ENCODE results near the gene SLC13A5. TPM values are rescaled to one million over a fixed set of nuclear protein-coding genes. Genes with fewer than 3 reads are reported as not detected.

SLC13A5 gene
- total and polyA plus RNA-seq, 4 donors: 88.4 to 399 (median 244) TPM

DNA sequence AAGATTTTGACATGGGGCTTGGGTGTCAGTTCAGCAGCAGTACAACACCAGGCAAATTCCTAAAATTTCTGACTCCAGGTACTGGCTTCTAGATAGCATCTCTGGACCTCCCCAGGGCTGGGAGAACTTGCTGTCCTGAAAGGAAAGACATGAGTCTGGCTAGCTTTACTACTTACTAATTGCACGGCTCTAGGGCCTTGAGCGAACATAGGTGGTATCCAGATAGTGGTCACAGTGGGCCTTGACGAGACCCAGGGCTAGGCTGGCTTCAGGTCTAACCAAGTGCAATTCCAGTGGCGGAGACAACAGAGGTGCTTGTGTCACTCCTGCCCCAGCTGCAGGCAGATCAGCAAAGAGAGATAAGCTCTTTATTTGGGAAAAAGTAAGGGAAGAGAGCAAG, 16.4 kb upstream of the SLC13A5 start:
- Histone ChIP-seq H3K4me3 (ENCODE audit: low read depth in 1 of 3, low read length in 3 of 3) (no peak overlapping the region), H3K27ac (ENCODE audit: low read depth in 1 of 2, low read length in 2 of 2) (no peak overlapping the region), H3K9me3 (ENCODE audit: control insufficient read depth in 4 of 4, low read length in 3 of 4) (no peaks in the 10 kb centered on the region), H3K4me1 (ENCODE audit: control insufficient read depth in 4 of 4, insufficient read depth in 4 of 4, low read length in 3 of 4) (no peaks in the 10 kb centered on the region), H3K36me3 (ENCODE audit: control insufficient read depth in 4 of 4, insufficient read depth in 3 of 4, low read depth in 1 of 4, low read length in 3 of 4) (no peaks in the 10 kb centered on the region), H3K27me3 (ENCODE audit: control insufficient read depth in 4 of 4, insufficient read depth in 4 of 4, low read length in 3 of 4) (no peaks in the 10 kb centered on the region), H3K9ac (ENCODE audit: low read depth in 1 of 2, low read length in 2 of 2) (no peak overlapping the region)
- DNase-seq (ENCODE audit: low spot score): no peak
- TF ChIP-seq HNF4G (IDR thresholded peaks at IDR 0.05) (no peak), NR2F2 (IDR thresholded peaks at IDR 0.05) (no peak), FOXA1 (IDR thresholded peaks at IDR 0.05) (no peak), RAD21 (IDR thresholded peaks at IDR 0.05) (no peak), GABPA (IDR thresholded peaks at IDR 0.05 in 1 of 2, conservative IDR thresholded peaks at IDR 0.05 in 1 of 2) (no peak), RXRA (IDR thresholded peaks at IDR 0.05) (no peak), FOXA2 (IDR thresholded peaks at IDR 0.05) (no peak), JUND (IDR thresholded peaks at IDR 0.05) (no peak), YY1 (IDR thresholded peaks at IDR 0.05) (no peak), HNF4A (conservative IDR thresholded peaks at IDR 0.05) (no peak), TAF1 (conservative IDR thresholded peaks at IDR 0.05) (no peak), EGR1 (IDR thresholded peaks at IDR 0.05; ENCODE audit: low read depth in 2 of 2) (no peak)
- TF ChIP-seq, protein P1, sequence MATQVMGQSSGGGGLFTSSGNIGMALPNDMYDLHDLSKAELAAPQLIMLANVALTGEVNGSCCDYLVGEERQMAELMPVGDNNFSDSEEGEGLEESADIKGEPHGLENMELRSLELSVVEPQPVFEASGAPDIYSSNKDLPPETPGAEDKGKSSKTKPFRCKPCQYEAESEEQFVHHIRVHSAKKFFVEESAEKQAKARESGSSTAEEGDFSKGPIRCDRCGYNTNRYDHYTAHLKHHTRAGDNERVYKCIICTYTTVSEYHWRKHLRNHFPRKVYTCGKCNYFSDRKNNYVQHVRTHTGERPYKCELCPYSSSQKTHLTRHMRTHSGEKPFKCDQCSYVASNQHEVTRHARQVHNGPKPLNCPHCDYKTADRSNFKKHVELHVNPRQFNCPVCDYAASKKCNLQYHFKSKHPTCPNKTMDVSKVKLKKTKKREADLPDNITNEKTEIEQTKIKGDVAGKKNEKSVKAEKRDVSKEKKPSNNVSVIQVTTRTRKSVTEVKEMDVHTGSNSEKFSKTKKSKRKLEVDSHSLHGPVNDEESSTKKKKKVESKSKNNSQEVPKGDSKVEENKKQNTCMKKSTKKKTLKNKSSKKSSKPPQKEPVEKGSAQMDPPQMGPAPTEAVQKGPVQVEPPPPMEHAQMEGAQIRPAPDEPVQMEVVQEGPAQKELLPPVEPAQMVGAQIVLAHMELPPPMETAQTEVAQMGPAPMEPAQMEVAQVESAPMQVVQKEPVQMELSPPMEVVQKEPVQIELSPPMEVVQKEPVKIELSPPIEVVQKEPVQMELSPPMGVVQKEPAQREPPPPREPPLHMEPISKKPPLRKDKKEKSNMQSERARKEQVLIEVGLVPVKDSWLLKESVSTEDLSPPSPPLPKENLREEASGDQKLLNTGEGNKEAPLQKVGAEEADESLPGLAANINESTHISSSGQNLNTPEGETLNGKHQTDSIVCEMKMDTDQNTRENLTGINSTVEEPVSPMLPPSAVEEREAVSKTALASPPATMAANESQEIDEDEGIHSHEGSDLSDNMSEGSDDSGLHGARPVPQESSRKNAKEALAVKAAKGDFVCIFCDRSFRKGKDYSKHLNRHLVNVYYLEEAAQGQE (IDR thresholded peaks at IDR 0.05): no peak
- TF ChIP-seq, protein P2, sequence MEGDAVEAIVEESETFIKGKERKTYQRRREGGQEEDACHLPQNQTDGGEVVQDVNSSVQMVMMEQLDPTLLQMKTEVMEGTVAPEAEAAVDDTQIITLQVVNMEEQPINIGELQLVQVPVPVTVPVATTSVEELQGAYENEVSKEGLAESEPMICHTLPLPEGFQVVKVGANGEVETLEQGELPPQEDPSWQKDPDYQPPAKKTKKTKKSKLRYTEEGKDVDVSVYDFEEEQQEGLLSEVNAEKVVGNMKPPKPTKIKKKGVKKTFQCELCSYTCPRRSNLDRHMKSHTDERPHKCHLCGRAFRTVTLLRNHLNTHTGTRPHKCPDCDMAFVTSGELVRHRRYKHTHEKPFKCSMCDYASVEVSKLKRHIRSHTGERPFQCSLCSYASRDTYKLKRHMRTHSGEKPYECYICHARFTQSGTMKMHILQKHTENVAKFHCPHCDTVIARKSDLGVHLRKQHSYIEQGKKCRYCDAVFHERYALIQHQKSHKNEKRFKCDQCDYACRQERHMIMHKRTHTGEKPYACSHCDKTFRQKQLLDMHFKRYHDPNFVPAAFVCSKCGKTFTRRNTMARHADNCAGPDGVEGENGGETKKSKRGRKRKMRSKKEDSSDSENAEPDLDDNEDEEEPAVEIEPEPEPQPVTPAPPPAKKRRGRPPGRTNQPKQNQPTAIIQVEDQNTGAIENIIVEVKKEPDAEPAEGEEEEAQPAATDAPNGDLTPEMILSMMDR (IDR thresholded peaks at IDR 0.05; ENCODE audit: low read depth, low read length, missing input control): no peak
- TF ChIP-seq, protein P3, sequence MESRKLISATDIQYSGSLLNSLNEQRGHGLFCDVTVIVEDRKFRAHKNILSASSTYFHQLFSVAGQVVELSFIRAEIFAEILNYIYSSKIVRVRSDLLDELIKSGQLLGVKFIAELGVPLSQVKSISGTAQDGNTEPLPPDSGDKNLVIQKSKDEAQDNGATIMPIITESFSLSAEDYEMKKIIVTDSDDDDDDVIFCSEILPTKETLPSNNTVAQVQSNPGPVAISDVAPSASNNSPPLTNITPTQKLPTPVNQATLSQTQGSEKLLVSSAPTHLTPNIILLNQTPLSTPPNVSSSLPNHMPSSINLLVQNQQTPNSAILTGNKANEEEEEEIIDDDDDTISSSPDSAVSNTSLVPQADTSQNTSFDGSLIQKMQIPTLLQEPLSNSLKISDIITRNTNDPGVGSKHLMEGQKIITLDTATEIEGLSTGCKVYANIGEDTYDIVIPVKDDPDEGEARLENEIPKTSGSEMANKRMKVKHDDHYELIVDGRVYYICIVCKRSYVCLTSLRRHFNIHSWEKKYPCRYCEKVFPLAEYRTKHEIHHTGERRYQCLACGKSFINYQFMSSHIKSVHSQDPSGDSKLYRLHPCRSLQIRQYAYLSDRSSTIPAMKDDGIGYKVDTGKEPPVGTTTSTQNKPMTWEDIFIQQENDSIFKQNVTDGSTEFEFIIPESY (IDR thresholded peaks at IDR 0.05): no peak
- TF ChIP-seq, protein P4, sequence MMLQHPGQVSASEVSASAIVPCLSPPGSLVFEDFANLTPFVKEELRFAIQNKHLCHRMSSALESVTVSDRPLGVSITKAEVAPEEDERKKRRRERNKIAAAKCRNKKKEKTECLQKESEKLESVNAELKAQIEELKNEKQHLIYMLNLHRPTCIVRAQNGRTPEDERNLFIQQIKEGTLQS (IDR thresholded peaks at IDR 0.05): no peak
- TF ChIP-seq, protein P5, sequence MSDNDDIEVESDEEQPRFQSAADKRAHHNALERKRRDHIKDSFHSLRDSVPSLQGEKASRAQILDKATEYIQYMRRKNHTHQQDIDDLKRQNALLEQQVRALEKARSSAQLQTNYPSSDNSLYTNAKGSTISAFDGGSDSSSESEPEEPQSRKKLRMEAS (IDR thresholded peaks at IDR 0.05): no peak
- WGBS: 95% methylated on average over 4 of the region's 4 CpGs

DNA sequence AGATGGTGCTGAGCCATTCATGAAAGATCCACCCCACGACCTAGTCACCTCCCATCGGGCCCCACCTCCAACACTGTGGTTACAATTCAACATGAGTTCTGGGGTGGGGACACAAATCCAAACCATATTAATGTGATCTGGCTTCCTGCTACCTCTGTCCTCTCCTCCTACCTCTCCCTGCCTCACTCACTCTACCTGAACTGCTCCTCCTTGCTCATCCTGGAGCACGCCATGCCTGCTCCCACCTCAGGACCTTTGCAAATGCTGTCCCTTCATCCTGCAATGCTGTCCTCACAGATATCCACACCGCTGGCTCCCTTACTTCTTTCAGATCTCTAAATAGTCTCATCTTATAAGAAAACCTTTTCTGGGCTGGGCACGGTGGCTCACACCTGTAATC, 10.8 kb upstream of the SLC13A5 start:
- 88% methylated on average over 5 of the region's 5 CpGs for WGBS
- Histone ChIP-seq H3K36me3 (ENCODE audit: control insufficient read depth in 4 of 4, insufficient read depth in 3 of 4, low read depth in 1 of 4, low read length in 3 of 4) (no peaks in the 10 kb centered on the region), H3K4me3 (ENCODE audit: low read depth in 1 of 3, low read length in 3 of 3) (no peak overlapping the region), H3K9me3 (ENCODE audit: control insufficient read depth in 4 of 4, low read length in 3 of 4) (no peaks in the 10 kb centered on the region), H3K27ac (ENCODE audit: low read depth in 1 of 2, low read length in 2 of 2) (no peak overlapping the region), H3K9ac (ENCODE audit: low read depth in 1 of 2, low read length in 2 of 2) (no peak overlapping the region), H3K4me1 (ENCODE audit: control insufficient read depth in 4 of 4, insufficient read depth in 4 of 4, low read length in 3 of 4) (no peaks in the 10 kb centered on the region), H3K27me3 (ENCODE audit: control insufficient read depth in 4 of 4, insufficient read depth in 4 of 4, low read length in 3 of 4) (no peaks in the 10 kb centered on the region)
- DNase-seq (ENCODE audit: low spot score): no peak
- TF ChIP-seq HNF4A (conservative IDR thresholded peaks at IDR 0.05) (no peak), RAD21 (IDR thresholded peaks at IDR 0.05) (no peak), JUND (IDR thresholded peaks at IDR 0.05) (no peak), RXRA (IDR thresholded peaks at IDR 0.05) (no peak), YY1 (IDR thresholded peaks at IDR 0.05) (no peak), EGR1 (IDR thresholded peaks at IDR 0.05; ENCODE audit: low read depth in 2 of 2) (no peak)
- TF ChIP-seq, protein P5 (IDR thresholded peaks at IDR 0.05): no peak
- TF ChIP-seq, protein P1 (IDR thresholded peaks at IDR 0.05): no peak
- TF ChIP-seq, protein P2 (IDR thresholded peaks at IDR 0.05; ENCODE audit: low read depth, low read length, missing input control): no peak
- TF ChIP-seq, protein P4 (IDR thresholded peaks at IDR 0.05): no peak

Data from liver (tissue), 9 donors.